Measurements from ENCODE around the gene SSTR3. TPM values are rescaled to one million over a fixed set of nuclear protein-coding genes. Genes with fewer than 3 reads are reported as not detected.
A peak's percentile ranks its signal among the peaks of the same experiment; 100 is the strongest.

The SSTR3 gene
- total and polyA plus RNA-seq, 5 donors = not detected

DNA sequence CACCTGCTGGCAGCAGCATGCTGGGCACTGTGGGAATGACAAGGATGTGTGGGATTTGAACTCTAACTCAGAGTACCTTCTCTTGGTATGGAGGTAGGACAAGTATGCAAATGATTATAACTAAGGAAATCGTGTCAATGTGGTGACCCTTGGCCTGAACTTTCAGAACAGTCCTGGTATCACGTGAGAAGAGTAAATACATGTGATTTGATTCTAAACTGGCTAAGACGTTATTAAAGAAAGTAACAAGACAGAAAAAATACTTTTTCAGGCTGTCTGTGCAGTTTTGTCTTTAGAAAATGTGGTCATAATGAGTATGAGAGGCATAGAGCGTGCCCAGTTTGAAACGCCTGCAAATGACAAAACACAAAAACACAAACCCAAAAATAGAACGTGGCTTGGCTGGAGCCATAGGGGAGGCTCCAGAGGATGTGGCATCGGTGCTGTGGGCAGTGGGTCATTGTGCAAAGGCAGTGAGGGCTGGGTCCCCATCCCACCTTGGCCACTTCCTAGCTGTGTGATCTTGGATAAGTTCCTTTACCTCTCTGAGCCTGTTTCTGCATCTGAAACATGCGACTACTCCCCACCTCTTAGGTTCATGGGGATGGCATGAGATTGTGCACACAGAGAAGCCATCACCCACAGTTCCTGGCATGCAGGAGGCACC lies 44.2 kb downstream of the SSTR3 start:
- ATAC-seq = no peak
- Histone ChIP-seq H3K27me3 (ENCODE audit: control insufficient read depth, insufficient read depth) (no peaks in the 10 kb centered on the region), H3K9me3 (ENCODE audit: control insufficient read depth, low read length) (no peaks in the 10 kb centered on the region), H3K27ac (ENCODE audit: low read length) (no peak overlapping the region), H3K4me1 (ENCODE audit: control insufficient read depth, insufficient read depth, low read length) (peaks cover 2% of the 10 kb centered on the region), H3K4me3 (ENCODE audit: low read length) (no peak overlapping the region)
- 46% methylated on average over 8 of the region's 8 CpGs for WGBS
- intact Hi-C loops (cut with DNase I) = loop anchor here in 3 of 4 donors (2.0 to 10.0 kb wide), 3 partner anchors 31 to 94 kb away; no protein-coding TSS in a partner anchor
- DNase-seq = peak in 1 of 3 donors; percentile 6

GRCh38 chr22:37167176-37167980 lies 44.9 kb downstream of the SSTR3 start:
- H3K27me3 ChIP-seq (ENCODE audit: control insufficient read depth, insufficient read depth) = no peaks in the 10 kb centered on the region
- H3K4me1 ChIP-seq (ENCODE audit: control insufficient read depth, insufficient read depth, low read length) = peaks cover 2% of the 10 kb centered on the region
- H3K9me3 ChIP-seq (ENCODE audit: control insufficient read depth, low read length) = no peaks in the 10 kb centered on the region
- WGBS = 63% methylated on average over 17 of the region's 17 CpGs
- H3K4me3 ChIP-seq (ENCODE audit: low read length) = no peak overlapping the region
- H3K27ac ChIP-seq (ENCODE audit: low read length) = peak overlapping the region; percentile 2
- ATAC-seq (peak; percentile 33 to 68), DNase-seq (peak in 2 of 3 donors; percentile 15 to 60)
- intact Hi-C loops (cut with DNase I) = loop anchor here in 3 of 4 donors (2.0 to 10.0 kb wide), 3 partner anchors 31 to 95 kb away; no protein-coding TSS in a partner anchor

- no peaks in the 10 kb centered on the region for H3K9me3 ChIP-seq (ENCODE audit: control insufficient read depth, low read length)
- intact Hi-C loops (cut with DNase I) = loop anchor here in 3 of 4 donors (2.0 to 10.0 kb wide), 3 partner anchors 32 to 96 kb away; no protein-coding TSS in a partner anchor
- ATAC-seq (peak; percentile 90 to 92), DNase-seq (peak; percentile 89 to 96 (median 95))
- H3K27ac ChIP-seq (ENCODE audit: low read length) = no peak overlapping the region
- no peaks in the 10 kb centered on the region for H3K27me3 ChIP-seq (ENCODE audit: control insufficient read depth, insufficient read depth)
- H3K4me1 ChIP-seq (ENCODE audit: control insufficient read depth, insufficient read depth, low read length) = peaks cover 2% of the 10 kb centered on the region
- WGBS = 15% methylated on average over 13 of the region's 13 CpGs
- no peak overlapping the region for H3K4me3 ChIP-seq (ENCODE audit: low read length)
These were observed 45.6 kb downstream of the SSTR3 start for GRCh38 chr22:37166675-37167066.

- Histone ChIP-seq H3K27me3 (ENCODE audit: control insufficient read depth, insufficient read depth) (no peaks in the 10 kb centered on the region), H3K4me1 (ENCODE audit: control insufficient read depth, insufficient read depth, low read length) (peaks cover 2% of the 10 kb centered on the region), H3K27ac (ENCODE audit: low read length) (no peak overlapping the region), H3K4me3 (ENCODE audit: low read length) (no peak overlapping the region), H3K9me3 (ENCODE audit: control insufficient read depth, low read length) (no peaks in the 10 kb centered on the region)
- intact Hi-C loops (cut with DNase I) = loop anchor here in 3 of 4 donors (2.0 to 10.0 kb wide), 3 partner anchors 33 to 96 kb away; no protein-coding TSS in a partner anchor
- DNase-seq = peak in 2 of 3 donors; percentile 15 to 56
- WGBS = 55% methylated on average over 25 of the region's 25 CpGs
- peak in 1 of 2 donors; percentile 13 for ATAC-seq
These were observed 46.2 kb downstream of the SSTR3 start for GRCh38 chr22:37165940-37166674.

DNA sequence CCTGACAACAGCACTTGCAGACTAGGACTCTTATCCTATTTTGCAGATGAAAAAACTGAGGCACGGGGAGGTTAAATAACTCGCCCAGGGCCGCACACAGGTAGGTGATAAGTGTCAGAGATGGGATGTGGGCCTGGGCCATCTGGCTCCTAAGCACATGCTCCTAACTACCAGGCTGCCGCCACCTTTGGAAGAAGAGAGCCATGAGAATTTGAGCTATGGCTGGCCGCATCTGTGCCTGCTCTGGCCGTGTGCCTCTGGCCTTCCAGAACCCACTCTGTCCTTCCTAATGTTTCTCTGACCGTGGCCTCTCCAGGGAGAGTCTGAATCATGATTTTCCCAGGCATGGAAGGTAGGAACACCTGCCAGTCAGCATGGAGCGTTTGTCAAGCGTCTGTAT lies 47.2 kb downstream of the SSTR3 start:
- intact Hi-C loops (cut with DNase I) = loop anchor here in 2 of 4 donors (5.0 to 10.0 kb wide), 2 partner anchors 90 to 97 kb away; no protein-coding TSS in a partner anchor
- Histone ChIP-seq H3K9me3 (ENCODE audit: control insufficient read depth, low read length) (no peaks in the 10 kb centered on the region), H3K27me3 (ENCODE audit: control insufficient read depth, insufficient read depth) (no peaks in the 10 kb centered on the region), H3K27ac (ENCODE audit: low read length) (no peak overlapping the region), H3K4me1 (ENCODE audit: control insufficient read depth, insufficient read depth, low read length) (peaks cover 2% of the 10 kb centered on the region), H3K4me3 (ENCODE audit: low read length) (no peak overlapping the region)
- peak in 2 of 3 donors; percentile 4 to 37 for DNase-seq
- no peak for ATAC-seq
- WGBS = 82% methylated on average over 9 of the region's 9 CpGs

- no peak overlapping the region for H3K27ac ChIP-seq (ENCODE audit: low read length)
- H3K4me1 ChIP-seq (ENCODE audit: control insufficient read depth, insufficient read depth, low read length) = peaks cover 2% of the 10 kb centered on the region
- ATAC-seq (no peak), DNase-seq (peak in 1 of 3 donors; percentile 29)
- no peak overlapping the region for H3K4me3 ChIP-seq (ENCODE audit: low read length)
- no peaks in the 10 kb centered on the region for H3K9me3 ChIP-seq (ENCODE audit: control insufficient read depth, low read length)
- 60% methylated on average over 5 of the region's 5 CpGs for WGBS
- no peaks in the 10 kb centered on the region for H3K27me3 ChIP-seq (ENCODE audit: control insufficient read depth, insufficient read depth)
- intact Hi-C loops (cut with DNase I) = loop anchor here in 2 of 4 donors (5.0 to 10.0 kb wide), 2 partner anchors 38 to 90 kb away; no protein-coding TSS in a partner anchor
These were observed 47.8 kb downstream of the SSTR3 start for GRCh38 chr22:37164505-37164887.

DNA sequence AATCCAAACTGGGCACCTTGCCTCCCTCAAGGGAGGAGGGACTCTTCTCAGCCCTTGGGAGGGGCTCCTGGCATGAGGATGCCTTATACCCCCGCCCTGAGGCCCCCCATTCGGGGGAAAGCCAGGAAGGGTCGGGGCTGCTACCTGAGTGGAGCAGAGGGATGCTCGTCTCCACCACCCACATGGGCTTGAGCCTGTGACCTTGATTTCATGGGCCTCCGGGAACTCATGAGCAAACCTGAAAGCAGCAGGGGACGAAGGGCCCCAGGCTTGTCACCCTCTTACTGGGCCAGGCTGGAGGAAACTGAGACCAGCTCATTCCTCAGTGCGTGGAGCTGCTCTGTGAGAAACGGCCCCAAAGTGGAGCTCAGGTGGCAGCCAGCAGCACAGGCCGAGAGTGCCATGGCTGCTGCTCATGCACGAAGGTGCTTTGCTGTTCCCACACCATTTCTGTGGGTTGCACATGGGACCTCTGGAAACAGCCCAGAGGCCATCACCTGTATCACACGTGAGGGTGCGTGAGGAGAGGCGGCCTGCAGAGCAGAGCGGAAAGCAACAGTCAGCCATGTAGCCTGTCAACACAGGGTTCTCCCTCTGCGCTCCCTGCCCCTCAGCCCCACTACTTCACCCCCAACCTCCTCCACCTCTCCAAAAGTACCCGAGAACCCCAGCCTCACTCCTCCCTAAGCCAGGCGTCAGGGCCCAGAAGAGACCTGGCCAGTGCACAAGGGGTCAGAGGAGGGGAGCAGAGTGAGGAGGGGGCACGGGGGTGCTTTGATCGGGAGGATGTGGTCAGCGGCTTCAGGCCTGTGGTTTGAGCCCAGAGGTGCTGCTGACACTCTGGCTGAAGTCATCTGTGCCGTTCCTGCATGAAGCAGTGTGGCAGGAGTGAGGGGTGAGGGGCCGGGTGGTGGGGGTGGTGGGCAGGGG lies 48.4 kb downstream of the SSTR3 start:
- H3K27me3 ChIP-seq (ENCODE audit: control insufficient read depth, insufficient read depth) = no peaks in the 10 kb centered on the region
- ATAC-seq (no peak), DNase-seq (peak in 2 of 3 donors; percentile 6 to 48)
- intact Hi-C loops (cut with DNase I) = loop anchor here in 2 of 4 donors (5.0 to 10.0 kb wide), 2 partner anchors 38 to 89 kb away; no protein-coding TSS in a partner anchor
- no peak overlapping the region for H3K4me3 ChIP-seq (ENCODE audit: low read length)
- peaks cover 2% of the 10 kb centered on the region for H3K4me1 ChIP-seq (ENCODE audit: control insufficient read depth, insufficient read depth, low read length)
- H3K27ac ChIP-seq (ENCODE audit: low read length) = no peak overlapping the region
- 85% methylated on average over 22 of the region's 22 CpGs for WGBS
- H3K9me3 ChIP-seq (ENCODE audit: control insufficient read depth, low read length) = no peaks in the 10 kb centered on the region

DNA sequence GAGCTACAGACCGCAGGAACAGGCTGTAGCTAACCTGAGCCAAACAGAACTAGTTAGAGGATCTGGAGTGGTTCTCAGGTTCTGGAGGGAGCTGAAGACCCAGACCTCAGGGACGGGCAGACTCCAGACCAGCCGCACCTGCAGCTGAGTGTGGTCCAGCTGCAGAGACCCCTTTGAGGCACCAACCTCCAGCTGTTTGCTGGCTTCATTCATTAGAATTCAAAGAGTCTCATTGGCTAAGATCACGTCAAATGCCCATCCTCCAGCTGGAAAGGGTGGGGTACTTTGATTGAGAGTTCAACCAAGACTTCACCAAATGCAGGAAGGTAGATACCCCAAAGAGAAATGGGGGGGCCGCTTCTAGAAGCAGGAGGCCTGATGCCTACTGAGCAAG lies 49.2 kb downstream of the SSTR3 start:
- Histone ChIP-seq H3K27me3 (ENCODE audit: control insufficient read depth, insufficient read depth) (no peaks in the 10 kb centered on the region), H3K9me3 (ENCODE audit: control insufficient read depth, low read length) (no peaks in the 10 kb centered on the region), H3K4me3 (ENCODE audit: low read length) (no peak overlapping the region), H3K4me1 (ENCODE audit: control insufficient read depth, insufficient read depth, low read length) (peaks cover 2% of the 10 kb centered on the region), H3K27ac (ENCODE audit: low read length) (no peak overlapping the region)
- no peak for DNase-seq
- WGBS = 85% methylated on average over 5 of the region's 5 CpGs
- ATAC-seq = no peak
- intact Hi-C loops (cut with DNase I) = loop anchor here in 2 of 4 donors (5.0 to 10.0 kb wide), 2 partner anchors 39 to 88 kb away; no protein-coding TSS in a partner anchor

DNA sequence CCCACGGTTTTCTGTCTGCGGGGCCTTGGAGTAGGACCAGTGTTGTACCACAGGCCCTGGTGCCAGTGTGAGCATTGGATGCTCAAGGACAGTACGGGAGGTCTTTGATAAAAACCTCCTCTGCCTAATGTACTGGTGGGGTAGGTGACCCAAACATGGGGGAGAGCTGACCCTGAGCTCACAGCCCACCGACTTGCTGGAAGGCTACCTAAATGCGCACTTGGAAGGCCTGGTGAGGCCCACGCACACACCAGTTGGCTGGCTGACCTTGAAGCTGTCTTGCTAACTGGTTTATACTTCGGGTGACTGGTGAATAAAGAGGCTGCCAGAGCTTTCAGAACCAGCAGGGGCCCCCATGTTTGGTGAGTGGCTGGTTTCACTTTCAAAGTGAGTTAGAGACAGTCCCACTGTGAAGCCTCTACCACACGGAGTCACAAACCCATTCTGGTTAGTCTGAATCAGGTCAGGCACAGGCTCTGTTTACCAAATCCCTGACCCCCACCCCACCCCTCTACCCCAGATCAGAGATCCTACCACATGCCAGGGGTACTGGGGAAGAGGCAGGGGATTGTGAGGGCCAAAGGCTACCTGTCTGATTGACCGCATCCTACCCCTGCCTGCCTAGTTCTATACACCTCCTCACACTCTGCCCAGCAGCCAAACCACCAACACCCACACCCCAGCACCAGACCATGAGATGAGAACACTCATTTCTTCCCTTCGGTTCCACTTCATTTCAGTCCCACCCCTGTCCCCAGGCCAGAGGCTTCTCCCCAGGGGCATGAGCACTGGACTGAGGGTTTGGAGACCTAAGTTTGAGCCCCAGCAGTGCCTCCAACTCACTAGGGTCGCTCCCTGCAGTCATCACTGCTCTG lies 49.8 kb downstream of the SSTR3 start:
- no peak for ATAC-seq
- Histone ChIP-seq H3K27ac (ENCODE audit: low read length) (no peak overlapping the region), H3K9me3 (ENCODE audit: control insufficient read depth, low read length) (no peaks in the 10 kb centered on the region), H3K4me3 (ENCODE audit: low read length) (no peak overlapping the region), H3K27me3 (ENCODE audit: control insufficient read depth, insufficient read depth) (no peaks in the 10 kb centered on the region), H3K4me1 (ENCODE audit: control insufficient read depth, insufficient read depth, low read length) (peaks cover 2% of the 10 kb centered on the region)
- 79% methylated on average over 11 of the region's 11 CpGs for WGBS
- intact Hi-C loops (cut with DNase I) = loop anchor here in 2 of 4 donors (5.0 to 10.0 kb wide), 2 partner anchors 40 to 88 kb away; no protein-coding TSS in a partner anchor
- DNase-seq = peak in 1 of 3 donors; percentile 21
